Esophagus squamous epithelium (tissue), 5 donors: Measurements from ENCODE around the gene RIPOR2. TPM values are rescaled to one million over a fixed set of nuclear protein-coding genes. Genes with fewer than 3 reads are reported as not detected.
A peak's percentile ranks its signal among the peaks of the same experiment; 100 is the strongest.
"Not testable (repeated sequence)": the region's sequence is repeated elsewhere in the genome, so short reads cannot be mapped to it uniquely, and the experiment has no call there.

Experiments used
- DNase-seq: peaks from one replicate; lab custom pipeline; 2025; lab: John Stamatoyannopoulos, UW
- H3K27ac ChIP-seq, 4 donors: fragments of 200-600 bp; sonication (generic); one replicate each; pipeline ENCODE4 v1.5.1; 2016 to 2019; ENCODE audit warnings: mild to moderate bottlenecking in 1 of 4
- H3K27me3 ChIP-seq, 4 donors: fragments of 200-600 bp; sonication (generic); 1 replicate in 3 of 4; 2 replicates in 1 of 4; pipeline versions ENCODE4 v1.5.1 to v1.6.0; 2017 to 2021; ENCODE audit warnings: antibody characterized with exemption in 1 of 4
- H3K36me3 ChIP-seq, 3 donors: fragments of 200-600 bp; sonication (generic); one replicate each; pipeline ENCODE4 v1.5.1; 2016 to 2019
- H3K4me1 ChIP-seq, 3 donors: fragments of 200-600 bp; sonication (generic); one replicate each; pipeline ENCODE4 v1.5.1; 2017 to 2019
- H3K4me3 ChIP-seq, 4 donors: fragments of 200-600 bp; sonication (generic); 1 replicate in 3 of 4; 2 replicates in 1 of 4; pipeline ENCODE4 v1.5.1; 2016 to 2019; ENCODE audit warnings: mild to moderate bottlenecking in 2 of 4, moderate library complexity in 1 of 4
- H3K9me3 ChIP-seq, 3 donors: fragments of 200-600 bp; sonication (generic); one replicate each; pipeline ENCODE4 v1.5.1; 2016 to 2019
- CTCF ChIP-seq, 6 experiments: fragments of 450-650 bp in 4 of 6; fragments of 200-600 bp in 2 of 6; sonication (generic) in 2 of 6; IDR thresholded peaks; one replicate each; pipeline ENCODE4 v1.5.1; 2016 to 2019; ENCODE audit warnings: antibody characterized with exemption in 6 of 6, mild to moderate bottlenecking in 4 of 6, moderate library complexity in 4 of 6
- POLR2A ChIP-seq, 4 donors: fragments of 450-650 bp; IDR thresholded peaks; one replicate each; pipeline ENCODE4 v1.6.1; 2017; ENCODE audit warnings: antibody characterized with exemption in 4 of 4, mild to moderate bottlenecking in 4 of 4, moderate library complexity in 3 of 4
- WGBS, 2 donors: methylation state at CpG; one replicate each; pipeline ENCODE4 v1.1.5; 2018; 5-methylcytosine and 5-hydroxymethylcytosine counted together
- intact Hi-C: fragments of 100-400 bp; cut with DNase I; formaldehyde crosslinking; loops from one replicate; pipeline ENCODE4 v1.15.0; 2022
- total RNA-seq, 4 donors: library from RNA; depleted of rRNA; stranded (reverse); fragments of >200 nt; gene quantifications; one replicate each; pipeline ENCODE4 v1.1.0, GENCODE V29; 2016
- donor health status: DM: yes; HTN: yes; CAD: no.

The RIPOR2 gene
- total RNA-seq, 4 donors from 2014 or later = 0.83 to 4.4 (median 3.3) TPM

- 94% methylated on average over 3 of the region's 3 CpGs for WGBS, 2 donors
- H3K36me3 ChIP-seq = no peaks in the 10 kb centered on the region
- intact Hi-C loops = no loop called here
These were observed 21.4 kb upstream of the RIPOR2 start for GRCh38 chr6:24957199-24957598.

GRCh38 chr6:24953726-24954125, 18.0 kb upstream of the RIPOR2 start:
- Histone ChIP-seq H3K36me3 (no peaks in the 10 kb centered on the region), H3K4me1 (peaks cover 0 to 10% (median 0%) of the 10 kb centered on the region in 3 donors), H3K27ac (no peak overlapping the region), H3K9me3 (no peaks in the 10 kb centered on the region), H3K4me3 (no peak overlapping the region), H3K27me3 (no peaks in the 10 kb centered on the region)
- 84 to 89% methylated on average over 3 of the region's 3 CpGs for WGBS, 2 donors
- TF ChIP-seq CTCF (IDR thresholded peaks at IDR 0.05) = no peak
- no peak for TF ChIP-seq POLR2A (IDR thresholded peaks at IDR 0.05)
- intact Hi-C loops = no loop called here
- DNase-seq = no peak

More at GRCh38 chr6:24957199-24957598, 21.4 kb upstream of the RIPOR2 start:
- Histone ChIP-seq H3K27me3 (no peaks in the 10 kb centered on the region), H3K9me3 (no peaks in the 10 kb centered on the region), H3K4me1 (no peaks in the 10 kb centered on the region), H3K4me3 (no peak overlapping the region), H3K27ac (no peak overlapping the region)
- TF ChIP-seq POLR2A (IDR thresholded peaks at IDR 0.05) (no peak), CTCF (IDR thresholded peaks at IDR 0.05) (no peak)
- DNase-seq = no peak

- DNase-seq = peak; percentile 19
- intact Hi-C loops = no loop called here
- WGBS, 2 donors = 72 to 77% methylated on average over 5 of the region's 5 CpGs
- H3K9me3 ChIP-seq = no peaks in the 10 kb centered on the region
- no peaks in the 10 kb centered on the region for H3K27me3 ChIP-seq
- H3K36me3 ChIP-seq = no peaks in the 10 kb centered on the region
- no peak overlapping the region for H3K4me3 ChIP-seq
- TF ChIP-seq POLR2A (IDR thresholded peaks at IDR 0.05) (no peak), CTCF (IDR thresholded peaks at IDR 0.05) (no peak)
- peaks cover 0 to 10% (median 0%) of the 10 kb centered on the region in 3 donors for H3K4me1 ChIP-seq
- H3K27ac ChIP-seq = no peak overlapping the region
These were observed 16.1 kb upstream of the RIPOR2 start for GRCh38 chr6:24951811-24952299.

- H3K27me3 ChIP-seq = no peaks in the 10 kb centered on the region
- H3K36me3 ChIP-seq = no peaks in the 10 kb centered on the region
- DNase-seq = no peak
- WGBS, 2 donors = 55 to 56% methylated on average over 3 of the region's 3 CpGs
- intact Hi-C loops = no loop called here
- peaks cover 0 to 10% (median 0%) of the 10 kb centered on the region in 3 donors for H3K4me1 ChIP-seq
- H3K9me3 ChIP-seq = peaks cover 0 to 4% (median 0%) of the 10 kb centered on the region in 3 donors
- no peak overlapping the region for H3K27ac ChIP-seq
- no peak overlapping the region for H3K4me3 ChIP-seq
- no peak for TF ChIP-seq POLR2A (IDR thresholded peaks at IDR 0.05)
- TF ChIP-seq CTCF (IDR thresholded peaks at IDR 0.05) = no peak
These were observed 14.6 kb upstream of the RIPOR2 start for GRCh38 chr6:24950218-24950941.

- Histone ChIP-seq H3K9me3 (peaks cover 0 to 10% (median 0%) of the 10 kb centered on the region in 3 donors), H3K4me3 (no peak overlapping the region), H3K4me1 (peaks cover 0 to 10% (median 0%) of the 10 kb centered on the region in 3 donors), H3K27me3 (no peaks in the 10 kb centered on the region), H3K36me3 (no peaks in the 10 kb centered on the region), H3K27ac (no peak overlapping the region)
- peak; percentile 11 for DNase-seq
- WGBS, 2 donors = 52 to 75% methylated on average over 7 to 8 of the region's 8 CpGs
- intact Hi-C loops = no loop called here
- TF ChIP-seq POLR2A (IDR thresholded peaks at IDR 0.05) (no peak), CTCF (IDR thresholded peaks at IDR 0.05) (no peak)
These were observed 13.3 kb upstream of the RIPOR2 start for GRCh38 chr6:24949020-24949569.

GRCh38 chr6:24948261-24948660, 12.5 kb upstream of the RIPOR2 start:
- H3K4me3 ChIP-seq, DNase-seq, intact Hi-C loops, H3K9me3 ChIP-seq, H3K27ac ChIP-seq, H3K36me3 ChIP-seq, H3K4me1 ChIP-seq, H3K27me3 ChIP-seq: not testable (repeated sequence)
- 72 to 88% methylated on average over 7 of the region's 7 CpGs for WGBS, 2 donors
